Ishikawa (cell line): Measurements from ENCODE around the gene ANXA10.
A peak's percentile ranks its signal among the peaks of the same experiment; 100 is the strongest.

Experiments used
- CEBPB ChIP-seq: IDR thresholded peaks from 2 replicates; pipeline ENCODE4 v1.6.1; 2012
- CREB1 ChIP-seq: IDR thresholded peaks from 2 replicates; pipeline ENCODE4 v1.6.1; 2012; ENCODE audit warnings: low read depth
- EGR1 ChIP-seq: IDR thresholded peaks from 2 replicates; pipeline ENCODE4 v1.6.1; 2012
- EP300 ChIP-seq: IDR thresholded peaks from 2 replicates; pipeline ENCODE4 v1.6.1; 2012; ENCODE audit warnings: borderline replicate concordance
- FOXM1 ChIP-seq: IDR thresholded peaks from 2 replicates; pipeline ENCODE4 v1.6.1; 2012; ENCODE audit warnings: low read depth, borderline replicate concordance
- NFIC ChIP-seq: IDR thresholded peaks from 2 replicates; pipeline ENCODE4 v1.6.1; 2012
- RAD21 ChIP-seq: IDR thresholded peaks from 2 replicates; pipeline ENCODE4 v1.6.1; 2012; ENCODE audit warnings: low read depth
- TAF1 ChIP-seq: IDR thresholded peaks from 2 replicates; pipeline ENCODE4 v1.6.1; 2012; ENCODE audit warnings: low read depth, mild to moderate bottlenecking
- TCF12 ChIP-seq: IDR thresholded peaks from 2 replicates; pipeline ENCODE4 v1.6.1; 2012; ENCODE audit warnings: low read depth
- TEAD4 ChIP-seq: IDR thresholded peaks from 2 replicates; pipeline ENCODE4 v1.6.1; 2012
- YY1 ChIP-seq: IDR thresholded peaks from 2 replicates; pipeline ENCODE4 v1.6.1; 2012; ENCODE audit warnings: low read depth
- ZBTB7A ChIP-seq: IDR thresholded peaks from 2 replicates; pipeline ENCODE4 v1.6.1; 2012; ENCODE audit warnings: low read depth
- TF ChIP-seq, protein P1 (sequence below): IDR thresholded peaks from 2 replicates; pipeline ENCODE4 v1.6.1; 2012; ENCODE audit warnings: low read depth, mild to moderate bottlenecking
- TF ChIP-seq, protein P2 (sequence below): IDR thresholded peaks from 2 replicates; pipeline ENCODE4 v1.6.1; 2012
- TF ChIP-seq, protein P3 (sequence below): IDR thresholded peaks from 2 replicates; pipeline ENCODE4 v1.6.1; 2012

The ANXA10 gene

DNA sequence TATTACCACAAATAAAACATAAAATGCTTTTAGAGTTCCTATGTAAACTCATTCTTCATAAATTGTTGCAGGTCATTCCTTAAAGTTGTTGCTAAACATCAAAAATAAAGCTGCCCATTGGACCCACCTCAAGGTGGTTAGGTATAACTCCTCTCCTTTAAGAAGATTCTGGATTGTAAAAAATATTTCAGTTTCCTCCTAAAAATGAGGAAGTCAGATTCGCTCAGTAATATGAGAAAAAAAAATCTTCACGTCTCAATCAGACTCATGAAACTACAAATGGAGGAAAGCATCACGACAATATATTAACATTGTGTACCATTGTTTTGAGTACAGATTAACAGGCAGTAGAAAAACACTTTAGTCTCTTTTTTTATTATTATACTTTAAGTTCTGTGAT is 120.3 kb downstream of the ANXA10 start:
- TF ChIP-seq, protein P1, sequence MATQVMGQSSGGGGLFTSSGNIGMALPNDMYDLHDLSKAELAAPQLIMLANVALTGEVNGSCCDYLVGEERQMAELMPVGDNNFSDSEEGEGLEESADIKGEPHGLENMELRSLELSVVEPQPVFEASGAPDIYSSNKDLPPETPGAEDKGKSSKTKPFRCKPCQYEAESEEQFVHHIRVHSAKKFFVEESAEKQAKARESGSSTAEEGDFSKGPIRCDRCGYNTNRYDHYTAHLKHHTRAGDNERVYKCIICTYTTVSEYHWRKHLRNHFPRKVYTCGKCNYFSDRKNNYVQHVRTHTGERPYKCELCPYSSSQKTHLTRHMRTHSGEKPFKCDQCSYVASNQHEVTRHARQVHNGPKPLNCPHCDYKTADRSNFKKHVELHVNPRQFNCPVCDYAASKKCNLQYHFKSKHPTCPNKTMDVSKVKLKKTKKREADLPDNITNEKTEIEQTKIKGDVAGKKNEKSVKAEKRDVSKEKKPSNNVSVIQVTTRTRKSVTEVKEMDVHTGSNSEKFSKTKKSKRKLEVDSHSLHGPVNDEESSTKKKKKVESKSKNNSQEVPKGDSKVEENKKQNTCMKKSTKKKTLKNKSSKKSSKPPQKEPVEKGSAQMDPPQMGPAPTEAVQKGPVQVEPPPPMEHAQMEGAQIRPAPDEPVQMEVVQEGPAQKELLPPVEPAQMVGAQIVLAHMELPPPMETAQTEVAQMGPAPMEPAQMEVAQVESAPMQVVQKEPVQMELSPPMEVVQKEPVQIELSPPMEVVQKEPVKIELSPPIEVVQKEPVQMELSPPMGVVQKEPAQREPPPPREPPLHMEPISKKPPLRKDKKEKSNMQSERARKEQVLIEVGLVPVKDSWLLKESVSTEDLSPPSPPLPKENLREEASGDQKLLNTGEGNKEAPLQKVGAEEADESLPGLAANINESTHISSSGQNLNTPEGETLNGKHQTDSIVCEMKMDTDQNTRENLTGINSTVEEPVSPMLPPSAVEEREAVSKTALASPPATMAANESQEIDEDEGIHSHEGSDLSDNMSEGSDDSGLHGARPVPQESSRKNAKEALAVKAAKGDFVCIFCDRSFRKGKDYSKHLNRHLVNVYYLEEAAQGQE: no peak
- TF ChIP-seq CREB1: no peak
- no peak for TF ChIP-seq YY1
- no peak for TF ChIP-seq TCF12
- TF ChIP-seq RAD21: no peak
- TF ChIP-seq TEAD4: no peak
- TF ChIP-seq, protein P2, sequence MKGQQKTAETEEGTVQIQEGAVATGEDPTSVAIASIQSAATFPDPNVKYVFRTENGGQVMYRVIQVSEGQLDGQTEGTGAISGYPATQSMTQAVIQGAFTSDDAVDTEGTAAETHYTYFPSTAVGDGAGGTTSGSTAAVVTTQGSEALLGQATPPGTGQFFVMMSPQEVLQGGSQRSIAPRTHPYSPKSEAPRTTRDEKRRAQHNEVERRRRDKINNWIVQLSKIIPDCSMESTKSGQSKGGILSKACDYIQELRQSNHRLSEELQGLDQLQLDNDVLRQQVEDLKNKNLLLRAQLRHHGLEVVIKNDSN: no peak
- TF ChIP-seq EP300: no peak
- no peak for TF ChIP-seq ZBTB7A
- no peak for TF ChIP-seq TAF1
- no peak for TF ChIP-seq NFIC
- no peak for TF ChIP-seq CEBPB
- no peak for TF ChIP-seq FOXM1
- no peak for TF ChIP-seq EGR1
- TF ChIP-seq, protein P3, sequence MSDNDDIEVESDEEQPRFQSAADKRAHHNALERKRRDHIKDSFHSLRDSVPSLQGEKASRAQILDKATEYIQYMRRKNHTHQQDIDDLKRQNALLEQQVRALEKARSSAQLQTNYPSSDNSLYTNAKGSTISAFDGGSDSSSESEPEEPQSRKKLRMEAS: no peak

DNA sequence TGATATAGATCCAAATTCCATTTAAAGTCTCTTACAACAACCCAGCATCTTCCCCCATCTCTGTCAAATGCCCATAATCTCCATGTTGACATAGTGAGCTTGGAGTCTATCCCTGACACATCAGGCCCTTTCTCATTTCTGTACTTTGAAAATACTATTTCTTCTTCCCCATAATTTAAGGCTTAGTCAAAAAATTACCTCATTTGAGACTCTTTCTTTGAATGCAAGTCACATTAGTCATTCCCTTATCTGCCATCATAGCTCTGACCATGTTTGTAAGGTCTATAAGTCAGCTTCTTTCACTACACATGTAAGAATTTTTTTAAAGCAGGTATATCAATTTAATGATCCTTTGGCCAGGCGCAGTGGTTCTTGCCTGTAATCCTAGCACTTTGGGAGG is 126.3 kb downstream of the ANXA10 start:
- TF ChIP-seq, protein P1: no peak
- TF ChIP-seq, protein P3: no peak
- TF ChIP-seq RAD21 (no peak), TAF1 (no peak), CREB1 (no peak), YY1 (no peak), TCF12 (no peak), ZBTB7A (no peak), NFIC (no peak), EGR1 (no peak)
- TF ChIP-seq, protein P2: no peak

DNA sequence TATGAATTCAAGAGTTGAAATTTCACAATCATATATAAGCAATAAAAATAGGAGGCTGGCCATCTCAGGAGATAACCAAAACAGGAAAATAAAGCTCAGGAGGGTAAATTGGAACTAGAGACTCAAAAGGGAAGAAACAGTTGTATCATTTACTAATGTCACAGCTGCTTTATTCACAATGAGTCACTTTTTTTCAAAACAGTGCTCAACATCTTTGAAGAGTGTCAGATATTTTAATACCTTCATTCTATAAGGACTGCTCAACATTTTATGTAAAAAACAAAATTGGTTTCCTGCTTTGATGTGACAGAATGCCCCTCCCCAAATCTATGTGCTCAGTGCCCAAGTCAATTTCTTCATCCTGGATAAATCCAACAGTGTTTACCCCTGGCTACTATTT is 128.6 kb downstream of the ANXA10 start:
- TF ChIP-seq, protein P3: no peak
- TF ChIP-seq FOXM1 (no peak), YY1 (no peak), TCF12 (no peak), EP300 (no peak), NFIC (no peak), CREB1 (no peak), CEBPB (no peak), TAF1 (no peak), ZBTB7A (no peak), TEAD4 (no peak), EGR1 (no peak), RAD21 (no peak)
- TF ChIP-seq, protein P1: no peak
- TF ChIP-seq, protein P2: no peak

DNA sequence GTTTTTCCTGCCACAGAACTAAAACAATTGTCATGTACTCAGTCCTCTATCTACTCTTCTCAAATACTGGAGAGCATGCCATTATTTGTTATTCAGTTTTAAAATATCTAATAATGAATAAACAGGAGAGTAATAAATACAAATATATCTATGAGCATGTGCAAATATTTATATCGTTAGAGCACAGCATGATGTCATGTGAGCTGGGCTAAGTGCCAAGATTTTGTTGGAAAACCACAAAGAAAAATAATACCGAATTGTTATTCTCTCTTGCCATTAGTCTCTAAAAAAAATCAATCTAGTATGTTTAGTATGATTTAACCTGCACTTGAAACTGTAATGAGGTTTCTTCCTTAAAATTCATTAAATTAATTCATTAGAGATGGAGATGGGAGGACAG is 129.0 kb downstream of the ANXA10 start:
- TF ChIP-seq NFIC: peak; percentile 50
- no peak for TF ChIP-seq EGR1
